Body of pancreas (tissue), 4 donors: ENCODE results near the gene BUB3. TPM values are rescaled to one million over a fixed set of nuclear protein-coding genes. Genes with fewer than 3 reads are reported as not detected.
A peak's percentile ranks its signal among the peaks of the same experiment; 100 is the strongest.

Experiments used
- ATAC-seq: fragments of 150-250 bp; one replicate; pipeline ENCODE4 v1.9.1; 2016
- DNase-seq, 4 donors: peaks; one replicate each; pipeline ENCODE4 v3.0.0-alpha.2; 2019
- H3K27ac ChIP-seq, 4 donors: fragments of 200-600 bp; sonication (generic); 1 replicate in 3 of 4; 2 replicates in 1 of 4; pipeline versions ENCODE4 v1.5.1 to v1.6.1; 2016 to 2019; ENCODE audit warnings: mild to moderate bottlenecking in 1 of 4, mixed read lengths in 1 of 4, moderate library complexity in 1 of 4
- H3K27me3 ChIP-seq, 2 donors: fragments of 200-600 bp; sonication (generic); one replicate each; pipeline ENCODE4 v1.6.0; 2016; ENCODE audit warnings: mild to moderate bottlenecking in 1 of 2
- H3K36me3 ChIP-seq, 2 donors: fragments of 200-600 bp; sonication (generic); replicated peaks in 1 of 2; 2 replicates each; pipeline ENCODE4 v1.5.1; 2016; ENCODE audit warnings: low read depth in 2 of 2; ENCODE audit not compliant: insufficient read depth in 1 of 2
- H3K4me1 ChIP-seq: fragments of 200-600 bp; sonication (generic); one replicate; pipeline ENCODE4 v1.6.0; 2016
- H3K4me3 ChIP-seq, 2 donors: fragments of 200-600 bp; sonication (generic); 1 replicate in 1 of 2; 2 replicates in 1 of 2; pipeline ENCODE4 v1.5.1; 2016 to 2019
- H3K9me3 ChIP-seq, 3 donors: fragments of 200-600 bp; sonication (generic); 1 replicate in 2 of 3; 2 replicates in 1 of 3; pipeline ENCODE4 v1.5.1; 2016
- POLR2A ChIP-seq, 3 donors: fragments of 450-650 bp; IDR thresholded peaks; one replicate each; pipeline ENCODE4 v1.6.1; 2016; ENCODE audit warnings: antibody characterized with exemption in 3 of 3, mild to moderate bottlenecking in 2 of 3
- WGBS, 2 donors: methylation state at CpG; one replicate each; pipeline ENCODE4 v1.1.5; 2017; 5-methylcytosine and 5-hydroxymethylcytosine counted together
- intact Hi-C: fragments of 100-400 bp; cut with DNase I; formaldehyde crosslinking; loops from one replicate; pipeline ENCODE4 v1.15.1; 2023
- total RNA-seq, 2 donors: library from RNA; depleted of rRNA; stranded (reverse); fragments of >200 nt; gene quantifications; one replicate each; pipeline ENCODE4 v1.1.0, GENCODE V29; 2016
- TF ChIP-seq, protein P1 (sequence below), 7 experiments: fragments of 450-650 bp in 4 of 7; fragments of 200-600 bp in 3 of 7; sonication (generic) in 3 of 7; IDR thresholded peaks; one replicate each; pipeline ENCODE4 v1.5.1; 2016 to 2019; ENCODE audit warnings: antibody characterized with exemption in 7 of 7

The BUB3 gene
- total RNA-seq, 2 donors from 2014 or later: 39.4 to 51.1 TPM

DNA sequence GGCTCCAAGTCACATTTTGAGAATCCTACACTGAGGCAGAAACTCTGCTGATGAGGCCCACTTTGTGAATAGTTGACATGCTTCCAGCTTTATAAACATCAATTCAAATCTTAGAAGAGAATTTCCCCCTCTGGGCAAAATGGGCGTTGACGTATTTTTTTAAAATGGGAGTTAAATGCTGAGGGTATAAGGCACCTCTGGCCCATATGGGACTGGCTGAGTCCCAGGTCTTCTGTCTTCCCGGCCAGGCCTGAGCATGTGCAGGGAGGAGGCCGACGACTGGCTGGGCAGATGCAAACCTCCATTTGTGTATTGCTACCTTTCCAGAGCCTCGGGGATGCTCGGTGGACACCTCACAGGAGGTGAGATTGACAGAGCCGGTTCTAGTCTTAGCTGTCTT, 37.7 kb downstream of the BUB3 start:
- WGBS, 2 donors: 82 to 97% methylated on average over 4 to 8 of the region's 8 CpGs
- no peak overlapping the region for H3K27ac ChIP-seq
- TF ChIP-seq POLR2A (IDR thresholded peaks at IDR 0.05): no peak
- TF ChIP-seq, protein P1, sequence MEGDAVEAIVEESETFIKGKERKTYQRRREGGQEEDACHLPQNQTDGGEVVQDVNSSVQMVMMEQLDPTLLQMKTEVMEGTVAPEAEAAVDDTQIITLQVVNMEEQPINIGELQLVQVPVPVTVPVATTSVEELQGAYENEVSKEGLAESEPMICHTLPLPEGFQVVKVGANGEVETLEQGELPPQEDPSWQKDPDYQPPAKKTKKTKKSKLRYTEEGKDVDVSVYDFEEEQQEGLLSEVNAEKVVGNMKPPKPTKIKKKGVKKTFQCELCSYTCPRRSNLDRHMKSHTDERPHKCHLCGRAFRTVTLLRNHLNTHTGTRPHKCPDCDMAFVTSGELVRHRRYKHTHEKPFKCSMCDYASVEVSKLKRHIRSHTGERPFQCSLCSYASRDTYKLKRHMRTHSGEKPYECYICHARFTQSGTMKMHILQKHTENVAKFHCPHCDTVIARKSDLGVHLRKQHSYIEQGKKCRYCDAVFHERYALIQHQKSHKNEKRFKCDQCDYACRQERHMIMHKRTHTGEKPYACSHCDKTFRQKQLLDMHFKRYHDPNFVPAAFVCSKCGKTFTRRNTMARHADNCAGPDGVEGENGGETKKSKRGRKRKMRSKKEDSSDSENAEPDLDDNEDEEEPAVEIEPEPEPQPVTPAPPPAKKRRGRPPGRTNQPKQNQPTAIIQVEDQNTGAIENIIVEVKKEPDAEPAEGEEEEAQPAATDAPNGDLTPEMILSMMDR (IDR thresholded peaks at IDR 0.05): no peak
- no peak for DNase-seq
- no peak for ATAC-seq
- H3K36me3 ChIP-seq: no peaks in the 10 kb centered on the region
- no peaks in the 10 kb centered on the region for H3K4me1 ChIP-seq
- H3K27me3 ChIP-seq: no peaks in the 10 kb centered on the region
- no peaks in the 10 kb centered on the region for H3K9me3 ChIP-seq
- H3K4me3 ChIP-seq: no peak overlapping the region
- intact Hi-C loops: no loop called here

DNA sequence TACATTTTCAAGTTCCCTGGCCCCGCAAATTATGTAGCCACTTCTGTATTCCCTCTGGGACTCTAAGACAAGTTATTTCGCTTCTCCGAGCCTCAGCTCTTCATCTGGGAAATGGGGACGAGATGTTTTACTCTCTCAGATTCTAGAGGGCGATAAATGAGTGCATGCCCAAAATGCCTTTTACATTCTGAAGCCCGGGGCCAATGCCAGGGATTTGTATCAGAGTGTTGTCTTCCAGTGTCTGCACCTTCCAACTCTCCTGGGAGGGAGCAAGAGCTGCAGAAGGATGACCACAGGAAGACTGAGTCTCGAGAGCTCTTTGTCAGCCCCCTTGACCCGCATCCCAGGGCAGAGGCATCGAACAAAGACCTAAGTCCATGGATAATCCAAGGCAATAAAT, 39.9 kb downstream of the BUB3 start:
- Histone ChIP-seq H3K36me3 (no peaks in the 10 kb centered on the region), H3K27me3 (no peaks in the 10 kb centered on the region), H3K4me3 (no peak overlapping the region), H3K9me3 (no peaks in the 10 kb centered on the region), H3K27ac (no peak overlapping the region), H3K4me1 (no peaks in the 10 kb centered on the region)
- 95 to 100% methylated on average over 8 to 9 of the region's 9 CpGs for WGBS, 2 donors
- intact Hi-C loops: no loop called here
- ATAC-seq: no peak
- no peak for TF ChIP-seq POLR2A (IDR thresholded peaks at IDR 0.05)
- TF ChIP-seq, protein P1 (IDR thresholded peaks at IDR 0.05): no peak
- DNase-seq: no peak

DNA sequence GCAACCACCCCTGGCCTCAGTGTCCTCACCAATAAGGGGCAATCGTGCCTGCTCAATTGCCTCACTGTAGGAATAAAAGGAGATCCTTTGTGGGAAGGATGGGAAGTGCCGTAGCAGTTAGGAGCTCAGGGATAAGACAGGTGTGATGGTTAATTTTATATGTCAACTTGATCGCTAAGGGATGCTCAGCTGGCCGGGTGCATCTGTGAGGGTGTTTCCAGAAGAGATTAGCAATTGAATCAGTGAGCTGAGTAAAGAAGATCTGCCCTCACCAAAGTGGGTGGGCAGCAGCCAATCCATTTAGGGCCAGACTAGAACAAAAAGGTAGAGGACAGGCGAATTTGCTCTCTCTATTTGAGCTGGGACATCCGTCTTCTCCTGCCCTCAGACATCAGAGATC, 46.3 kb downstream of the BUB3 start:
- H3K36me3 ChIP-seq: no peaks in the 10 kb centered on the region
- 67 to 81% methylated on average over 6 of the region's 6 CpGs for WGBS, 2 donors
- H3K4me3 ChIP-seq: no peak overlapping the region
- intact Hi-C loops: no loop called here
- no peaks in the 10 kb centered on the region for H3K27me3 ChIP-seq
- no peaks in the 10 kb centered on the region for H3K4me1 ChIP-seq
- no peaks in the 10 kb centered on the region for H3K9me3 ChIP-seq
- TF ChIP-seq, protein P1 (IDR thresholded peaks at IDR 0.05): no peak
- no peak for TF ChIP-seq POLR2A (IDR thresholded peaks at IDR 0.05)
- ATAC-seq (no peak), DNase-seq (no peak)
- H3K27ac ChIP-seq: no peak overlapping the region

DNA sequence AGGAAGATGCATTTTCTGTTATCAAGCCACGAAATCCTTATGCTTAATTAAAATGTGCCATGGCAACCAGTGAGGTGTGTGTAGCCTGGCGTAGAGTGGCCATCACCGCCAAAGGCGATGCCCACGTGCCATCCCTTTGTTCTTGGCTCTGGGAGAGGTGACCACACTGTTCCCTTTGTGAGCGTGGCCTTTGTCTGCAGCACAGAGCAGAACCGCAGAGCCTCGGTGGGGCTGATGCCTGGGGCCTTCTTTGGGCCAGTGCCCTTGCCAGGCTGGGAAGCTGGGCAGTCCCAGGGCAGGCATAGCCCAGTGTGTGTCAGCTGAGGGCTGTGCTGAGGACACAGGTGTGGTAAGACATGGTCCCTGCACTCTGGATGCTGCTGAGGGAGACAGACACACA, 48.3 kb downstream of the BUB3 start:
- DNase-seq (no peak), ATAC-seq (no peak)
- Histone ChIP-seq H3K36me3 (no peaks in the 10 kb centered on the region), H3K4me3 (no peak overlapping the region), H3K27me3 (no peaks in the 10 kb centered on the region), H3K9me3 (no peaks in the 10 kb centered on the region), H3K27ac (no peak overlapping the region), H3K4me1 (no peaks in the 10 kb centered on the region)
- WGBS, 2 donors: 50 to 93% methylated on average over 1 to 6 of the region's 8 CpGs
- intact Hi-C loops: no loop called here
- TF ChIP-seq POLR2A (IDR thresholded peaks at IDR 0.05): no peak

DNA sequence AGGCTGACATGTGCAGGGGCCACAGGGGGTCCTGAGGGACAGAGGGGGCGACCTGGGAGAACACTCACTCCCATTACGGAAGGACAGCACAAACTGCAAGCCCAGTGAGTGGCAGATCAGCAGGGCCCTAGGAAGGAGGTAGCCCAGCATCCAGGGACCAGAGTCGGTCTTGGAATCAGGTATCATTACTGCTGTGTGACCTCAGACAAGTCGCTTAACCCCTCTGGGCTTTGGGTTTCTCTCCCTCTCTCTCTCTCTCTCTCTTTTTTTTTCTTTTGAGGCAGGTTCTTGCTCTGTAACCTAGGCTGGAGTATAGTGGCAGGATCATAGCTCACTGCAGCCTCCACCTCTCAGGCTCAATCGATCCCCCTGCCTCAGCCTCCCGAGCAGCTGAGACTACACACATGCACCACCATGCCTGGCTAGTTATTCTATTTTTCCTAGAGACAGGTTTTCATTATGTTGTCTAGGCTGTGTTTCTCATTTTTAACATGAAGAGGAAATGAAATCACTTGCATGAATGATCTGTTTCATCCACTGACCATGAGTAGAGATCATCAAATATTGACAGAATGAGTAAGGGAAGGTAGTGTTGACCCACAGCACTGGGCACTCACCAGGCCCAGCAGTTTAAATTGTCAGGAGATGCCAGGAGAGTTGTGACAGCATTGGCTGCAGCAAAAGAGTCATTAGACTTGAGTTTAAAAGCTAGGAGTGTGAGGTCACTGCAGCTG, 49.4 kb downstream of the BUB3 start:
- Histone ChIP-seq H3K27ac (no peak overlapping the region), H3K4me3 (no peak overlapping the region), H3K9me3 (no peaks in the 10 kb centered on the region), H3K4me1 (no peaks in the 10 kb centered on the region), H3K27me3 (no peaks in the 10 kb centered on the region), H3K36me3 (no peaks in the 10 kb centered on the region)
- 82 to 86% methylated on average over 6 of the region's 6 CpGs for WGBS, 2 donors
- peak in 3 of 4 donors; percentile 8 to 55 (median 14) for DNase-seq
- TF ChIP-seq POLR2A (IDR thresholded peaks at IDR 0.05): no peak
- TF ChIP-seq, protein P1 (IDR thresholded peaks at IDR 0.05): no peak
- ATAC-seq: peak; percentile 47
- intact Hi-C loops: no loop called here
